DMS 273 (cell line): ENCODE measurements around the gene ZCCHC2.

Experiments used
- DNase-seq: peaks from one replicate; lab custom pipeline; 2025; ENCODE audit not compliant: unreplicated experiment; lab: John Stamatoyannopoulos, UW

The ZCCHC2 gene

DNA sequence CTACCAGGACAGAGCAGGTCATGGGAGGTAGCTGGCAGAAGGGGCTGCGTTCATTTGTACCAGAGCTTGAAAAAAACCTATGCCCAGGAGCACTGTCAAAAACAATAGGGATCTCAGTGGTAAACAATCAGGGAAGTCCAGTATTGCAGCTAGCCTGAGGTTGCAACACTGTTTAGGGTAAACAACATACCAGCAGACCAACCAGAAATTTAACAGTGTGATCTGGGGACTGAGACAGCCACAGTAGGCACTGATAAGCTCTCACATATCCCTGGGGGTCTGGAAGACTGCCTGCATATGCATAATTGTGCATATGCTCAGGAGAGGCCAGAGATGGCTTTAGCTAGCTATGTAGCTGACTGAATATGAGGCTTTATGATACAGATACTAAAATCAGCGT, 12.0 kb upstream of the ZCCHC2 start:
- DNase-seq = no peak

DNA sequence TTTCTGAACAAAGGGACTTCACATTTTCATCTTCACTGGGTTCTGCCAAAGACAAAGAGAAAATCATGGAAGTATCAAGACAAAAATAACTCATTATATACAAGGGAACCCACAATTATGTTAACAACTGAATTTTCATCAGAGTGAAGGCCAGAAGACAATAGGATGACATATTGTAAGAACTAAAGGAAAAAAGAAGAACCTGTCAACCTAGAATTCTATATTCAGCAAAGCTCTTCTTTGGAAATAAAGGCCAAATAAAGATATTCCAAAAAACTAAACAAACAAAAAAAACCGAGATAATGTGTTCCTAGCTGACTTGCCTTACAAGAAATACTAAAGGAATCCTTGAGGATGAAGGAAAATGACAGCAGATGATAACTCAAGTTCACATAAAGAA, 10.3 kb upstream of the ZCCHC2 start:
- DNase-seq = no peak

DNA sequence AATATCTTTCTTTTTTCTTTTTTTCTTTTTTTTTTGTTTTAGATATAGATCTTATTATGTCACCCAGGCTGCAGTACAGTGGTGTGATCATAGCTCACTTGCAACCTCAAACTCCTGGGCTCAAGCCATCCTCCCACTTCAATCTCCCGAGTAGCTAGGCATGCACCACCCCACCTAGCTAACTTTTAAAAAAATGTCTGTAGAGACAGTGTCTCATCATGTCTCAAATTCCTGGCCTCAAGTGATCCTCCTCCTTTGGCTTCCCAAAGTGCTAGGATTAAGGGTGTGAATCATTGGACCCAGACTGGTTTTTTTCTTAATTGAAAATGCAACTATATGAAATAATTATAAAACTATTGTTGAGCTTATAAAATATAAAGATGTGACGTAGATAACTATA, 9.8 kb upstream of the ZCCHC2 start:
- no peak for DNase-seq

DNA sequence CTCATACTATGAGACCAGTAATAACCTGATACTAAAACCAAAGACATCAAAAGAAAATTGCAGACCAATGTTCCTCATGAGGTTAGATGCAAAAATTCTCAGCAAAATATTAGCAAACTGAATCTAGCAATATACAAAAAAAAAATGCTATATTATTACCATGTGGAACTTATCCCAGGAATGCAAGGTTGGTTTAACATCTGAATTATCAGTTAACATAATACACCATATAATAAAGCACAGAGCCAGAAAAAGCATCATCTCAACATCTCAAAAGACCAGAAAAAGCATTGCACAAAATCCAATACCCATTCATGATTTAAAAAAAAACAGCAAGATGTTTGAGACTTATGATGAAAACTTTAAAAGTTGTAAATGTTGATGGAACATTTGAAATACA, 8.3 kb upstream of the ZCCHC2 start:
- DNase-seq = no peak

DNA sequence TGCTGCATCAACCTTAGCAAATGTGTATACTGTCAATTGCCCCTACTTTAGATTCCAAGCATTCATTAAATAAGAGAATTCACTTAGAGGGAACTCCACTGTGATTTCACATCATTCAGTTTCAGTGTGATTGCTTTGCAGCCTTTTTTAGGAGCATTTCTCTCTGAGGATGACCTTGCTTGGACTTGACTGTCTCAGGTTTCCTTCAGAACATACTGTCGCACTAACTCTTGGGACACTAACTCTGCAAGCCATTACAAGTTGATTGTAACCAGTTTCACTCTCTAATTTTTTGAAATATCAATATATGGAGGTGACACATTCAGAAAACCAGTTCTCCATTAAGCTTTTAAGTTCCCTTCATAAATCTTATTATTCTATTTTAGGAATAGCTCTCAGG, 6.6 kb upstream of the ZCCHC2 start:
- DNase-seq = no peak

DNA sequence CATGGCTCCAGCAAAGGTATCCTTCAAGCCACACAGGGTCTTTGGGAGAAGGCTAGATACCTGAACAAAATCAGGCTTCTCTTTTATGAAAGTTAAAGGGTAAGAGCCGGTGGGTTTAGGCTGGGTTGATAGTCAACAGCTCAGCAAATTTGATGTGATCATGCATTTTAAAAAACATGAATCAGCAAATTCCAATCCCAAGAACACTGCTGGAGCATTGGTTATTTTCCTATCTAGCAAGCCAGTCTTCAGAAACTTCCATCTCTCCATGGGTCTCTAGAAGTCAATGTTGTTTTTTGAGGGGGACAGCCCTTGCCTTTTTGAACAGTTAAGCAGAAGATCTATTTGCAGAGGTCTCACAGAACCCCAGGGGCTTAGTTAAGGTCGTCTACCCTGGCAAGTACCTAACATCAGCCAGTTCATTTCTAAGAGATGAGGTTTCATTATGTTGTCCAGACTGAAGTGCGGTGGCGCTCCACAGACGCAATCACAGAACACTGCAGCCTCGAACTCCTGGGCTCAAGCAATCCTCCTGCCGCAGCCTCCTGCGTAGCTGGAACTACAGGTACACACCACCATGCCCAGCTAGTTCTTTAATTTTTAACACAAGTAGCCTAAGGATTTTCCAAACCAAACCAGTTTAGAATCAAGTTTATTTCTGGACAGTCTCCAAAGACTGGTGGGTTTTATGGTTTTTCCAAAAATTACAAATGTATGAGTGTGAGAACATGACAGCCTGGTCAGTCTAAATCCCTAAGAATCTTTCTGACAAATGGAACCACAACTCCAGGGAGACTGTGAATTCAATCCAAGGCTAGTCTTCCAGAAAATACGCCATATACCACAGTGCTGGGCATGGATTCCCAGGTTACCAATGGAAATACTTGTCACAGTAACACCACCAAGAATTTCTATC, 4.1 kb upstream of the ZCCHC2 start:
- no peak for DNase-seq

DNA sequence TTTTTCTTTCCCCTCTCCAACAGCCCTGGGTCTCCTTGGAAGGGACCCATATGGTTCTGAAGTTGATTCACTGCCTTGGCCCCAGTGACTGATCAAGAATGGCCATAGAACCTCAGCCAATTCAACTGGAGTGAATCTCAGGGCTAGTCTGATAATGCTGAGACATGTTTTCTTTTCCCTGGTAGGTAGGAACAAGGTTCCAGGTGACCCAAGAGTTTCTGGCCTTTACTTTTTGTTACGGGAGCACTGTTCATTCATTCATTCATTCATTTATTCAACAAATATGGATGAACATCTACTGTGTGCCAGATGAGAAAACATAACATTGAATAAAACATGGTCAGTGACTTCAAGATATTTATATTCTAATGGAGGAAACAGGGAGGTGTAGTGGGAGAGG, 3.1 kb upstream of the ZCCHC2 start:
- no peak for DNase-seq

DNA sequence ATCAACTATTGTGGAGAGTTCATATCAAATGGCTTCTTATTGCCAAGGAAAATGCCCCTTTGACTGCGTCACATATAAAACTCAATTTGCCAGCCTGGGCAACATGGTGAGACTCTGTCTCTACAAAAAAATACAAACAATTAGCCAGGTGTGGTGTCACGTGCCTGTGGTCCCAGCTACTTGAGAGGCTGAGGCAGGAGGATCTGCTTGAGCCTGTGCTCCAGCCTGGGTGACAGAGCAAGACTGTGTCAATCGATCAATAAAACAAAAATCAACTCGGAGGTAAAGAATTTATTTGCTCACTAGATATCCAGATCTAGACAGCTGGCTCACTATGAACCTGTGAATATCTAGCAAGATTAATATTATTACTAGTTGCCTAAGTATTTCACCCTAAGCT, 1.7 kb upstream of the ZCCHC2 start:
- DNase-seq = no peak

DNA sequence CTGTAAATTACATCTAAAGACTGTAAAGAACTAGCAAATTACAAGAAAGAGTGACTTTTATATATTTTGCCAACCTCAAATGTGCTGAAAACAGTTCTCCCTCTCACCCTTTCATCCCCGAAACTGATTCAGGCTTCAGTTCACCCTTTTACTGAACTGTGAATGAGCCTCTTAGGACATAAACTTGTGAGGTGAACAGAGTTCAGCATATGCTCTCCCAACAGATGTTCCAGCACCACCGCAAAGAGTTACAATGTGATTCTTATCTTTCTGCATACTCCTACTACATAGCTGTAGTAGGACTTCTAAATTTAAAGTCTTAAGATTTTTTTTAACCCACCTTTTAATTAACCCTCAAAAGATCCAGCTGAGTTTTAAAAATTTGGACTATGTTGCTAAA, 1.2 kb upstream of the ZCCHC2 start:
- DNase-seq = peak; percentile 73

DNA sequence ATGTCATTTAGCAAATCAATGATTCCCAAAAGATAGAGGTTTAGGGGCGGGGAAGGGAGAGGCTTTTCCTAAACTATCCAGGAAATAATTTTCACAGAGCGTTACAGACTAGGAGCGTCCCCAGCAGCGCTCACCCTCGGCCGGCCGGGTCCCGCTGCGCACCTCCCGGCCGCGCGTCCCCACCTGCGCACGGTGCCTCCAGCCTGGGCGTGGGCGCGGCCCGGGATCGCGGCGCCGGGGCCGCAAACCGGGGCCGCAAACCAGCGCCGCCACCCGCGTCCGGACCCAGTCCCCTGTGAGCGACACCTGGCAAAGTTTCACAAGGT, 684 bp upstream of the ZCCHC2 start:
- peak; percentile 75 for DNase-seq

DNA sequence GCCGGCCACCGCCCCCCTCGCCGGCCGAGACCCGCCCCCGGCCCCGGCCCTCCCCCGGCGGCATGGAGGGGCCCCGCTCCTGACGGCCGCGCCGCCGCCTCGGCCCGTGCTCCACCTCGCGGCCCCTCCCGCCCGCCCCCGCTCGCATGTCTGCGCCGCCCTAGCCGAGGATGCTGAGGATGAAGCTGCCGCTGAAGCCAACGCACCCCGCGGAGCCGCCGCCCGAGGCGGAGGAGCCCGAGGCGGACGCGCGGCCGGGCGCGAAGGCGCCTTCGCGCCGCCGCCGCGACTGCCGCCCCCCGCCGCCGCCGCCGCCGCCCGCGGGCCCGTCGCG, 397 bp downstream of the ZCCHC2 start:
- DNase-seq = no peak

DNA sequence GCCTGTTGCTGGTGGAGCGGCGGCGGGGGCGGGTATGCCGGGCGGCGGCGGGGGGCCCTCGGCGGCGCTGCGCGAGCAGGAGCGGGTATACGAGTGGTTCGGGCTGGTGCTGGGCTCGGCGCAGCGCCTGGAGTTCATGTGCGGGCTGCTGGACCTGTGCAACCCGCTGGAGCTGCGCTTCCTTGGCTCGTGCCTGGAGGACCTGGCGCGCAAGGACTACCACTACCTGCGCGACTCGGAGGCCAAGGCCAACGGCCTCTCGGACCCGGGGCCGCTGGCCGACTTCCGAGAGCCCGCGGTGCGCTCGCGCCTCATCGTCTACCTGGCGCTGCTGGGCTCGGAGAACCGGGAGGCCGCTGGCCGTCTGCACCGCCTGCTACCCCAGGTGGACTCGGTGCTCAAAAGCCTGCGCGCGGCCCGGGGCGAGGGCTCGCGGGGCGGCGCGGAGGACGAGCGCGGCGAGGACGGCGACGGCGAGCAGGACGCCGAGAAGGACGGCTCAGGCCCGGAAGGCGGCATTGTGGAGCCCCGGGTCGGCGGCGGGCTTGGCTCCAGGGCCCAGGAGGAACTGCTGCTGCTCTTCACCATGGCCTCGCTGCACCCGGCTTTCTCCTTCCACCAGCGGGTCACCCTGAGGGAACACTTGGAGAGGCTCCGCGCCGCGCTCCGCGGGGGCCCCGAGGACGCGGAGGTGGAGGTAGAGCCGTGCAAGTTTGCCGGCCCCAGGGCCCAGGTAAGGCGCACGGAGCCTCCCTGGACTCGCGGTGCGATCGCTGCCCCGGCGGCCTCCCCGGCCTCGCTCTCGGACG, 1.0 kb downstream of the ZCCHC2 start:
- peak; percentile 80 for DNase-seq

DNA sequence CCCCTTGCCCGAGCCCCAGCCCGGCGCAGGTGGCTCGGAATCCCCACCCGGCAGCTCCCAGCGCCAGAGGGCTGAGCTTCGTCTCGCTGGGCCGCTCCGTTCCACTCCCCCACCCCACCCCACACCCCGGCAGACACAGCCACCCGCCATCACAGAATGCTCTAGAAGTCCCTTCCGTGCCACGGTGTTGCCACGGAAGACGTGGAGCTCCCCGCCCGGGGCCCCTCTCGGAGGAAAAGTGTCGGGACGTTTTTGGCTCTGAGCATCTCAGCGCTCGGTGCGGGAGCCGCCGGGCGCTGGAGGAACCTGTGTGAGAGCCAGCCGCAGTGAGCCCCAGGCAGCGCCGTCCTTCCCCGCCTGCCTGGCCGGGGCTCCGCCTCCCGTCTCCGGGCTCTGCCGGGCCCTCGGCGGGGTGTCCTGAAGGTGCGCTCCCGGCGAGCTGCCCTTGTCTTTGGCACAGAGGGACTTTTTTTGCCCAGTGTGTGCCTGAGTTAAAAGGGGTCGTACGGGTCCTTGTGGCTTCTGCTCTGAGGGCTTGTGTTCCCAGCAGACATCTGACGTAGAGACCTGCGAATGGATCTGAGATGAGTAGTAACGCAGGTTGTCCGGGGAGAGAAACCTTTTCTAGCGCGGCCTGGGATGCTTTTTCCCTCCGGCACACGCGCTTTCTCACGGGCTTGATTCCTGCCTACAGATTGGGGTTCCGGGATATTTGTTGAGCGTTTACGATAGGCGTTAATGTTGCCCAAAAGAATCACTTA, 1.8 kb downstream of the ZCCHC2 start:
- DNase-seq = peak; percentile 81

DNA sequence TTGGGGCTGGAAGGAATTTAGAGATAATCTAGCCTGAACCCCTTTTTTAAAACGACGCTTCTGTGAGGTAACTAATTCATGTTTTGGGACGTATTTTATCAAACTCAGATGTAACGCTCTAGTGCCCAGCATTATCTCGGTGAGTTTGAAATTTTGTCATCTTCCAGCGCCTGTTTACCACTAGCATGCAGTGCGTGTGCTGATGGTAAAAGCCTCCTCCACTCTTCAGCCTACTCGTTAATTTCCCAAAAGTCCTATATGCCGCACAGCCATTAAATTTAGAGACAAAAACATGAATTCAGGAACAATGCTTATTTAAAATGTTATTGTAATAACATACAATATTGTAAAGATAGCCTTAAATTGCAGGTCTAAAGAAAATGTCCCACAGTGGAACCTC, 2.8 kb downstream of the ZCCHC2 start:
- DNase-seq = peak; percentile 23

DNA sequence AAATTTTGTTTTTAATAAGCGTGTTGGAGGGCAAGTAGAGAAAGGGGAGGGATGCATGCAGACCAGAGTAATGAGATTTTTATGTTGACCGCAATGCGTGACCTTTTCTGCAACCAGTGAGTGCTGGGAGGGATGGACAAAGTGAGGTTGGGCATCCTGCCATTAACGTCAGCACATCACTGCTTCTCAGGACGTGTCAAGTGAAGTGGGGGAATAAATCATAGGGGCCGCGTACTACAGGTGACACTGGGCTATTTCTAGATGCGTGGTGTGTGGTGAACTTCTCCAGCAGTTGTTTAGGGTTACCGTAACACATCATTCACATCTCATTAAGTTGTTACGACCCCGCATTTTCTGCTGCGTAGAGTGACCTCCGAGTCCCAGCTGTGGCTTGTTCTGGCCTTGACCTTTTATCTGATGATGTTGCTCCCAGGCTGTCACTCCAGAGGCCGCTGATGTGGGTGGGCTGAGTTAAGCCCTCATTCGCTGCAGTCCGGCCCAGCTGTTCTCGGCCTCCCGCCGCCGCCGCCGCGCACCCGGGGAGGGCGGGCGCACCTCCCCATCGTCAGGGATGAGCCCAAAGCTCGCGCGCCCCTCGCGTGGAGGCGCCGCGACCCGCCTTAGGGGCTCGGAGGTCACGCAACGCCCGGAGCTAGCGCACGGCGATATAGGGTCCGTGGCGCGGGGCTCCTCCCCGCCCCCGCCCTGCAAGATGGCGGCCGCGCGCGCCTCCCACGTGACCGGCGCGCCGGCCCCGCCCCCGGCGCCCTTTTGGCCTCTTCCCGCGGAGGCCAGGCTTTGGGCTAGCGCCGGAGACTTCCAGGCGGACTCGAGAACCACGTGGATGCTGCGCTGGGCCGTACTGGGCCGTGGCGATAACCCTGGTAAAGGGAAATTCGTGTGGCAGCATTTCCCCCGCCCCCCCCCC, 3.5 kb downstream of the ZCCHC2 start:
- DNase-seq = peak; percentile 93

DNA sequence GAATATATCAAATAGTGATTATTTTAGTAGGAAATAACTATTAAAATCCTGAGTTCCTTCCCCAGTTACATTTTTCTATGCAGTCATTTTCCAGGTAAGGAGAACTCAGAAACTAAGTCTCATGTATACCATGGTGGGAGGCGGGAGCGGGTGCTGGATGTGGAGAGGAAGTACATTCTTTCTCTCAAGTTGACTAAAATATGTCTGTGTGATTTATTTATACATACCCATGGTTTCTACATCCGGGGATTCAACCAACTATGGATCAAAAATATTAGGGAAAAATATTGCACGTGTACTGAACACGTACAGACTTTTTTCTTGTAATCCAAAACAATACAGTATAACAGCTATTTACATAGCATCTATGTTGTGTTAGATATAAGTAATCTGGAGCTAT, 6.8 kb downstream of the ZCCHC2 start:
- no peak for DNase-seq

DNA sequence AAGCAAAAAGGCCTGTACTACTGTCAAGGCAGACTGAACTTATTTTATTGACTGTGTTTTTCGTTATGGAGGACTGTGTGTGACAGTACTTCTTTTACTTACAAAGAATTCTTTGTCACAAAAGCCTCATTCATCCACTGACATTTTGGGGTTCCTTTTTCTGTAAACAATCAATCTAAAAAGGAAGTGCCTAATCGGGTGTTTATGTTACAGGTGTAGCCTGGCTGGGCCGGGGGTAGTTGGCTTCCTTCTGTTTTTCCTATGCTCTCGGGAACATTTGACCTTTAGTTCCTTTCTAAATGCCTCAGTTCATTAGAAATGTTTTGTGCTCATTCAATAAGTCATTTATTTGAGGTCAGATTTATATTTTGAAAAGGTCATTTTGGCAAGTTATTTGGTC, 8.3 kb downstream of the ZCCHC2 start:
- no peak for DNase-seq

DNA sequence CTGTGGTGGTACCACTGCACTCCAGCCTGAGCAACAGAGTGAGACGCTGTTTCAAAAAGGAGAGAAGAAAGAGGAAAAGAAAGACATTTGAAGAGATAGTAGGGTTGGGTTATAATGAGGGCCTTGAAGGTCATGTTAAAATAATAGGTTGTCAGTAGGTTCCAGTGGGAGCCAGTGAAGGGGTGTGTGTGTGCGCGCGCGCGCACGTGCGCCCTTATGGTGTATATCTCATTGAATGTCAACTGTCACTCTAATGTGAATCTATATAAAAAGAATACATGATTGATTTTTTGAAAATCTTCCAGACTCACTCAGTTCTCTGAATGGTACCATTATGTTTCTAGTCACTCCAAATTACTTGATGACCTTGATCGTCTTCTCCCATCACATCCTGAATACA, 9.1 kb downstream of the ZCCHC2 start:
- no peak for DNase-seq

DNA sequence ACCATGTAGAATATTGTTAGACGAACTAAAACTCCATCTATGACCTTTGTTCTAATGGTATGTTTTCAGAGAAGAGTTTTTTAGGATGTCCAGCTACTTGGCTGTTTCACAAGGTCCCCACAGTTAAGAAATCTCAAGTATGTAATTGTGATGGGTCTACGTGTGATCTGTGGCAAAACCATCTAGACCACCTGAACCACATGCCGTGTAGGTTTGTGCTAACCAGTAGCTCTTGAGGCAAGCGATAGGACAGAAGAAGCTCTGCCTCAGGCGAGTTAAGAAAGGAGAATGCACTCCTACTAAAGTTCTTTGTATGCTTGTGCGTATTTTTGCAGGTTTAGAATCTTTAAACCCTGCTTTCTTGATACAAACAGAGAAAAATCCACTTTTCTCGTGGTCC, 13.2 kb downstream of the ZCCHC2 start:
- no peak for DNase-seq

DNA sequence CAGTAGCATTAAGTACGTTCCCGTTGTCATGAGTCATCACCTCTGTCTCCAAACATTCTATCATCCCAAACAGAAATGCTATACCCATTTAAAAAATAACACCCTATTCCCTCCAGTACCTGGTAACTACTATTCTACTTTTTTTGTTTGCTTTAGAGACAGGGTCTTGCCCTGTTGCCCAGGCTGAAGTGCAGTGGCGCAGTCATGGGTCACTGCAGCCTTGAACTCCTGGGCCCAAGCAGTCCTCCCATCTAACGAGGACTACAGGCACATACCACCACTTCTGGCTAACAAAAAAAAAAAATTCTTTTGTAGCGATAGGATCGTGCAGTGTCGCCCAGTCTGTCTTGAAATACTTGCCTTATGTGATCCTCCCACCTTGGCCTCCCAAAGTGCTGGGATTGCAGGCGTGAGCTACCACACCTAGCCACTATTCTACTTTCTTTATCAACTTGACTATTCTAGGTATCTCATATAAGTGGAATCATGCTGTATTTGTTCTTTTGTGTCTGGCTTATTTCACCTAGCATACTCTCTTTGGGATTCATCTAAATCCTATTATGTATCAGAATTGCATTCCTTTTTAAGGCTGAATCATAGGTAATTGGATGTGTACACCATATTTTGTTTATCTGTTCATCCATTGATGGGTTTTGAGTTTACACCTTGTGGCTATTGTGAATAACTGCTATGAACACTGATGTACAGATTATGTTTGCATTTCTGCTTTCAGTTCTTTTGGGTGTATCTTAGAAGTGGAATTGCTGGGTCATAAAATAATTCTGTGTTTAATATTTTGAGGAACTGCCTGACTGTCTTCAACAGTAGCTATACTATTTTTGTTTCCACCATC, 14.4 kb downstream of the ZCCHC2 start:
- no peak for DNase-seq
